ENCODE results near the gene OXNAD1. TPM values are rescaled to one million over a fixed set of nuclear protein-coding genes. Genes with fewer than 3 reads are reported as not detected.

The OXNAD1 gene
- total and polyA plus RNA-seq, 2 experiments from 2014 or later, result 14.4 to 21.1 TPM

GRCh38 chr3:16301507-16301906 lies 36.5 kb downstream of the OXNAD1 start:
- 66% methylated on average over 6 of the region's 6 CpGs for WGBS (ENCODE audit: low lambda C conversion rate, missing lambda C conversion rate)
- H3K4me2 ChIP-seq, result no peak overlapping the region
- no peaks in the 10 kb centered on the region for H3K9me3 ChIP-seq (ENCODE audit: low read depth)
- no peaks in the 10 kb centered on the region for H3K27me3 ChIP-seq
- no peak overlapping the region for H3K4me3 ChIP-seq
- no peaks in the 10 kb centered on the region for H4K20me1 ChIP-seq (ENCODE audit: insufficient read depth, poor library complexity, severe bottlenecking)
- TF ChIP-seq CTCF (IDR thresholded peaks at IDR 0.05; ENCODE audit: poor library complexity) (no peak), EZH2 (IDR thresholded peaks at IDR 0.05; ENCODE audit: borderline replicate concordance) (no peak), EZH2phosphoT487 (IDR thresholded peaks at IDR 0.05; ENCODE audit: low read depth, severe bottlenecking, unreplicated experiment) (no peak)
- H3K27ac ChIP-seq, result no peak overlapping the region
- H3K9me2 ChIP-seq (replicated peaks; ENCODE audit: insufficient read depth), result no peaks in the 10 kb centered on the region
- no peaks in the 10 kb centered on the region for H3K79me2 ChIP-seq
- peaks cover 9% of the 10 kb centered on the region for H3K4me1 ChIP-seq (ENCODE audit: insufficient read depth)
- H3K36me3 ChIP-seq (replicated peaks; ENCODE audit: insufficient read depth, low read depth), result no peaks in the 10 kb centered on the region
- DNase-seq (ENCODE audit: low spot score), result no peak
- no peak overlapping the region for H2AFZ ChIP-seq

- H3K4me1 ChIP-seq (ENCODE audit: insufficient read depth), result peaks cover 9% of the 10 kb centered on the region
- no peaks in the 10 kb centered on the region for H3K79me2 ChIP-seq
- H3K27ac ChIP-seq, result no peak overlapping the region
- TF ChIP-seq CTCF (IDR thresholded peaks at IDR 0.05; ENCODE audit: poor library complexity), result no peak
- no peak for TF ChIP-seq EZH2phosphoT487 (IDR thresholded peaks at IDR 0.05; ENCODE audit: low read depth, severe bottlenecking, unreplicated experiment)
- TF ChIP-seq EZH2 (IDR thresholded peaks at IDR 0.05; ENCODE audit: borderline replicate concordance), result no peak
- H3K36me3 ChIP-seq (replicated peaks; ENCODE audit: insufficient read depth, low read depth), result no peaks in the 10 kb centered on the region
- 74% methylated on average over 6 of the region's 6 CpGs for WGBS (ENCODE audit: low lambda C conversion rate, missing lambda C conversion rate)
- no peak overlapping the region for H3K4me3 ChIP-seq
- no peak overlapping the region for H3K4me2 ChIP-seq
- H2AFZ ChIP-seq, result no peak overlapping the region
- no peaks in the 10 kb centered on the region for H3K27me3 ChIP-seq
- H3K9me3 ChIP-seq (ENCODE audit: low read depth), result no peaks in the 10 kb centered on the region
- no peaks in the 10 kb centered on the region for H4K20me1 ChIP-seq (ENCODE audit: insufficient read depth, poor library complexity, severe bottlenecking)
- DNase-seq (ENCODE audit: low spot score), result no peak
- no peaks in the 10 kb centered on the region for H3K9me2 ChIP-seq (replicated peaks; ENCODE audit: insufficient read depth)
Observed at GRCh38 chr3:16302082-16302631, 37.1 kb downstream of the OXNAD1 start.

GRCh38 chr3:16303037-16303575 lies 38.1 kb downstream of the OXNAD1 start:
- H3K79me2 ChIP-seq, result no peaks in the 10 kb centered on the region
- H3K4me1 ChIP-seq (ENCODE audit: insufficient read depth), result peaks cover 9% of the 10 kb centered on the region
- H3K4me2 ChIP-seq, result no peak overlapping the region
- H3K27ac ChIP-seq, result no peak overlapping the region
- no peak for DNase-seq (ENCODE audit: low spot score)
- H2AFZ ChIP-seq, result no peak overlapping the region
- no peaks in the 10 kb centered on the region for H4K20me1 ChIP-seq (ENCODE audit: insufficient read depth, poor library complexity, severe bottlenecking)
- H3K36me3 ChIP-seq (replicated peaks; ENCODE audit: insufficient read depth, low read depth), result no peaks in the 10 kb centered on the region
- no peaks in the 10 kb centered on the region for H3K27me3 ChIP-seq
- no peak overlapping the region for H3K4me3 ChIP-seq
- H3K9me2 ChIP-seq (replicated peaks; ENCODE audit: insufficient read depth), result no peaks in the 10 kb centered on the region
- WGBS (ENCODE audit: low lambda C conversion rate, missing lambda C conversion rate), result 59% methylated on average over 2 of the region's 2 CpGs
- no peaks in the 10 kb centered on the region for H3K9me3 ChIP-seq (ENCODE audit: low read depth)
- no peak for TF ChIP-seq EZH2 (IDR thresholded peaks at IDR 0.05; ENCODE audit: borderline replicate concordance)
- TF ChIP-seq CTCF (IDR thresholded peaks at IDR 0.05; ENCODE audit: poor library complexity), result no peak
- no peak for TF ChIP-seq EZH2phosphoT487 (IDR thresholded peaks at IDR 0.05; ENCODE audit: low read depth, severe bottlenecking, unreplicated experiment)
